NCI-H1417 treated with DMSO at 0.1 percent for 48 hours (cell line): ENCODE measurements around the gene PECR.
"Not testable (repeated sequence)": the region's sequence is repeated elsewhere in the genome, so short reads cannot be mapped to it uniquely, and the experiment has no call there.

Experiments used
- DNase-seq: peaks from one replicate; lab custom pipeline; 2025; lab: John Stamatoyannopoulos, UW

The PECR gene

GRCh38 chr2:216002101-216002678, 79.4 kb downstream of the PECR start:
- no peak for DNase-seq

- DNase-seq = no peak
Observed at GRCh38 chr2:216001216-216002100, 80.2 kb downstream of the PECR start.

GRCh38 chr2:215998636-215999035, 83.0 kb downstream of the PECR start:
- no peak for DNase-seq

GRCh38 chr2:215997219-215997618, 84.4 kb downstream of the PECR start:
- DNase-seq = no peak

GRCh38 chr2:215994911-215995310, 86.7 kb downstream of the PECR start:
- no peak for DNase-seq

GRCh38 chr2:215988556-215989207, 92.9 kb downstream of the PECR start:
- DNase-seq = not testable (repeated sequence)
